Measurements from ENCODE around the gene DNAH10.

DNA sequence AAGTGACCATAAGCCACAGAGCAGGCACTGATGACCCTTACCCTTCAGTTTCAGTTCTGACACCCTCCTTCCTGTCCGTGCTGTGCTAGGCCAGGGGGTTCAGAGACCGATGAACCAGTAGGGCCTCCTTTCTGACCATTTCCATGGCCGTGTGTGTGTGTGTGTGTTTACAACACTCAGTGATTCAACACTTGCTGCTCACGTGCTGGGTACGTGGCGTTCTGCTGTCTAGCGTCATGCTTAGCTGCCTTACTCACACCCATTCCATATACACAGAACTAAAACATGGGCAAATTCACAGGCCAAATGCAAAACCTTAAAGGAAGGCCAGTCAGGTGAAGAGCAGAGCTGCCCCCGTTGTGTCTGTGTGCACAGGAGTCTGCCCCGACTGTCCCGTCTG is 67.5 kb downstream of the DNAH10 start:
- TF ChIP-seq, protein P1, sequence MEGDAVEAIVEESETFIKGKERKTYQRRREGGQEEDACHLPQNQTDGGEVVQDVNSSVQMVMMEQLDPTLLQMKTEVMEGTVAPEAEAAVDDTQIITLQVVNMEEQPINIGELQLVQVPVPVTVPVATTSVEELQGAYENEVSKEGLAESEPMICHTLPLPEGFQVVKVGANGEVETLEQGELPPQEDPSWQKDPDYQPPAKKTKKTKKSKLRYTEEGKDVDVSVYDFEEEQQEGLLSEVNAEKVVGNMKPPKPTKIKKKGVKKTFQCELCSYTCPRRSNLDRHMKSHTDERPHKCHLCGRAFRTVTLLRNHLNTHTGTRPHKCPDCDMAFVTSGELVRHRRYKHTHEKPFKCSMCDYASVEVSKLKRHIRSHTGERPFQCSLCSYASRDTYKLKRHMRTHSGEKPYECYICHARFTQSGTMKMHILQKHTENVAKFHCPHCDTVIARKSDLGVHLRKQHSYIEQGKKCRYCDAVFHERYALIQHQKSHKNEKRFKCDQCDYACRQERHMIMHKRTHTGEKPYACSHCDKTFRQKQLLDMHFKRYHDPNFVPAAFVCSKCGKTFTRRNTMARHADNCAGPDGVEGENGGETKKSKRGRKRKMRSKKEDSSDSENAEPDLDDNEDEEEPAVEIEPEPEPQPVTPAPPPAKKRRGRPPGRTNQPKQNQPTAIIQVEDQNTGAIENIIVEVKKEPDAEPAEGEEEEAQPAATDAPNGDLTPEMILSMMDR (IDR thresholded peaks at IDR 0.05; ENCODE audit: low read length): no peak
- no peak for TF ChIP-seq EZH2 (IDR thresholded peaks at IDR 0.05; ENCODE audit: borderline replicate concordance, low read length)
